CD4-positive, alpha-beta T cell treated with Interleukin-4 for 1 hour (primary cell): ENCODE results near the gene INSRR.

Experiments
- DNase-seq, 2 donors: peaks; one replicate each; pipeline ENCODE4 v3.0.0-alpha.2; 2020 to 2022

INSRR gene

GRCh38 chr1:156803086-156803851 is 55.6 kb downstream of the INSRR start:
- no peak for DNase-seq

GRCh38 chr1:156802421-156802935 is 56.4 kb downstream of the INSRR start:
- no peak for DNase-seq

- peak in 1 of 2 donors; percentile 19 for DNase-seq
Observed at GRCh38 chr1:156801409-156802121, 57.4 kb downstream of the INSRR start.

GRCh38 chr1:156797212-156797871 is 61.6 kb downstream of the INSRR start:
- DNase-seq = peak; percentile 61 to 79

- DNase-seq = no peak
Observed at GRCh38 chr1:156796340-156797097, 62.4 kb downstream of the INSRR start.

- no peak for DNase-seq
Observed at GRCh38 chr1:156795787-156796186, 63.1 kb downstream of the INSRR start.

- no peak for DNase-seq
Observed at GRCh38 chr1:156795374-156795733, 63.6 kb downstream of the INSRR start.

- no peak for DNase-seq
Observed at GRCh38 chr1:156794506-156795373, 64.2 kb downstream of the INSRR start.
